AG10803 (cell line): ENCODE measurements around the gene SAC3D1.

Experiments used
- DNase-seq: peaks from one replicate; pipeline ENCODE4 v3.0.0; 2010; ENCODE audit warnings: low read depth
- H3K4me3 ChIP-seq: 2 replicates; pipeline ENCODE4 v1.5.1; 2011; ENCODE audit warnings: mild to moderate bottlenecking, low read length, control low read depth
- CTCF ChIP-seq: conservative IDR thresholded peaks from 2 replicates; pipeline ENCODE4 v1.5.1; 2011; ENCODE audit warnings: mild to moderate bottlenecking, low read length, control low read depth, inconsistent platforms

The SAC3D1 gene

GRCh38 chr11:65087827-65088226, 46.8 kb downstream of the SAC3D1 start:
- H3K4me3 ChIP-seq = no peak overlapping the region
- no peak for TF ChIP-seq CTCF
- no peak for DNase-seq

- no peak for DNase-seq
- no peak overlapping the region for H3K4me3 ChIP-seq
- no peak for TF ChIP-seq CTCF
Measured at GRCh38 chr11:65089621-65090020, 48.6 kb downstream of the SAC3D1 start.

- no peak for DNase-seq
- TF ChIP-seq CTCF = no peak
- no peak overlapping the region for H3K4me3 ChIP-seq
Measured at GRCh38 chr11:65090628-65091027, 49.6 kb downstream of the SAC3D1 start.
